Left lobe of liver (tissue), 2 donors: Measurements from ENCODE around the gene PLEKHA1. TPM values are rescaled to one million over a fixed set of nuclear protein-coding genes. Genes with fewer than 3 reads are reported as not detected.

ENCODE experiments used
- ATAC-seq: fragments of 200-7000 bp; cut with Tn5 transposase; one replicate; pipeline ENCODE4 v1.9.1; 2020; ENCODE audit warnings: mild to moderate bottlenecking, moderate library complexity
- DNase-seq: peaks from one replicate; pipeline ENCODE4 v3.0.0-alpha.2; 2020; ENCODE audit warnings: low spot score
- total RNA-seq: library from RNA; stranded (reverse); gene quantifications from one replicate; pipeline ENCODE4 v1.2.1, GENCODE V29; 2021
- donor health status: DM: no; HTN: no; CAD: no; lungs with moderate emphysema.
- donor health status: DM: no; HTN: yes; CAD: no.

Gene PLEKHA1
- total RNA-seq, 1 donor from 2014 or later: 21.1 TPM

DNA sequence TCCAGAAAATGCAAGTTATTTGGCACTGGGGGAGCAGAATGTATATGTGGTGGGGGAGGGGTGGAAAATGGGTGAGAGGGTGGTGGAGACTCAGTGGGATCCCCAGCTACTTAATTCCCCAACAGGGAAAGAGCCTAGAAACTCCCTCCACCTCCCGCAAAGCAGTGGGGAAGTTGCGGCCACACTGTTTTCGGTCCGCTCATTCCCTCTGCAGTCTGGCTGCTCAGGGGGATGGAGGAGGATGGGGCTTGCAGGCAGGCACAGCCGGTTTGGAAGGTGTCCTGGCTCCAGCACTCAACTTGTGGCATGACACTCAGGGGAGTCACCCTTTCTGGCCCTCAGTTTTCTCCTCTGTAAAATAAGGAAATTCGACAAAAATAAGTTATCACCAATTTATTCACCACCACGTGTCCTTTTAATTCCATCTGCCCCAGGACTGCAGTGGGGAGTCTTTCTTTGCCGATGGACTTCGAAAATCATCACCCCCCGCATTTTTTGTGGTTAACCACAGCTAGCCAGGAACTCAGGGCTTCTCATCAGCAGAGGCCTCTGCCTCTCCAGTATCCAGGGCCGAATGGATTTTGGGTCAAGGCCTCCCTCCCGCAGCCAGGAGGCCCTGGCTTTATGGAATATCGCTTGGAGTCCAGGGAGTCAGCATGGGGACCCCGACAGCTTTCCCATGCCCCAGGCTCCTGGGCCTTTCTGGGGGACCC, 85.2 kb downstream of the PLEKHA1 start:
- no peak for ATAC-seq
- no peak for DNase-seq

- no peak for DNase-seq
- no peak for ATAC-seq
Measured at GRCh38 chr10:122460891-122461293, 86.4 kb downstream of the PLEKHA1 start.

DNA sequence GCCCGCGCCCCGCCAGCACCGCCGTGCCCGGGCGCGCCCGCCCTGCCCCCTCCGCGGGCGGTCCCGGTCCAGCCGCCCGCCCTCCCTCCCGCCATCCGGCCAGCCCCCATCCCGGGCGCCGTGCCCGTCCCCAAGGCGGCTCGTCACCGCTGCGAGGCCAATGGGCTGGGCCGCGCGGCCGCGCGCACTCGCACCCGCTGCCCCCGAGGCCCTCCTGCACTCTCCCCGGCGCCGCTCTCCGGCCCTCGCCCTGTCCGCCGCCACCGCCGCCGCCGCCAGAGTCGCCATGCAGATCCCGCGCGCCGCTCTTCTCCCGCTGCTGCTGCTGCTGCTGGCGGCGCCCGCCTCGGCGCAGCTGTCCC, 86.8 kb downstream of the PLEKHA1 start, which contains the start of gene HTRA1:
Gene HTRA1, plus strand, starts transcription at position 187 of the 362 bp plus-strand sequence. Its CDS starts 100 bp downstream, at position 287.
- ATAC-seq (peak; percentile 80), DNase-seq (peak; percentile 89)

- ATAC-seq (peak; percentile 80), DNase-seq (peak; percentile 80)
Measured at GRCh38 chr10:122461729-122462532, 87.4 kb downstream of the PLEKHA1 start.

DNA sequence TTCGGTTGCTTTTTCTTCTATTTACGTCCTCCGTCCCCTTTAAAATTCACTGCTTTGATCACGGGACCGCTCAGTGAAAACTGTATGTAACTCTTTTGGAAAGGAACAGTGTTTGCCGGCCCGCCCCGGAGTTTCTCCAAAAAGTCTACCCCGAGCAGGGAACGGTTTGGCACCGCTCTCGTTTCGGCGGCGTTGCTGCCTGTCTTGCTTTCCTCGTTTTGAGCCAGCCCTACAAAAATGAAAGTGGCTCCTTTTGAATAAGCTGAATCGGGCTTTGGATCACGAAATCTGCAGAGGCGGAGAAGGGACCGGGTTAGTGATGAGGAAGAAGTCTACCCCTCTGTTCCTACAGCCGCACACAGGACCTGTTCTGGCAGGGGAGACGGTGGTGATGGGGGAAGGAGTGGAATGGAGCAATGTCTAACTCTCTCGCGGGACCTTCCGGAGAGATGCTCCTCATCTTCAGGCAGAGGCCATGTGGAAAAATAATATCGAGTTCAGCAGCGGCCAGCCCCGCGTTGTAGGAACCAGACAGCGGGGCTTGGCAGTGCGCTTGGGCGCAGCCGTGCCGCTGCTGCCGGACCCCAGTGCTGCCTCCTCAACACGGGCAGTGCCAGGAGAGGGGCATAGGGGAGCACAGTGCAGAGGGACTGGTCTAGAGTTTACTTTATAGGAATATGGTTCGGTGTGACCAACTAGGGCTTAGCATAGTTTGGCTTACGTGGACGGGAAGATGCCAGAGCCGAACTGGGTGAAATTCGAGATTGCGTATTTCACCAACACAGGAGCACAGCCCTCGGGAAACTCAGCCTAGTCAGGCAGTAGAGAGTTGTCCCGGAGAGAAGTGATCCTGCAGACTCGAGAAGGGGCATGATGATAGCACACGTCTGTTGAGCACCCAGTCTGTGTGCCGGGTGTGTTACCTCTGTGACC, 88.3 kb downstream of the PLEKHA1 start:
- peak; percentile 78 for DNase-seq
- ATAC-seq: peak; percentile 54

GRCh38 chr10:122463466-122464249, 89.2 kb downstream of the PLEKHA1 start:
- ATAC-seq (no peak), DNase-seq (no peak)

DNA sequence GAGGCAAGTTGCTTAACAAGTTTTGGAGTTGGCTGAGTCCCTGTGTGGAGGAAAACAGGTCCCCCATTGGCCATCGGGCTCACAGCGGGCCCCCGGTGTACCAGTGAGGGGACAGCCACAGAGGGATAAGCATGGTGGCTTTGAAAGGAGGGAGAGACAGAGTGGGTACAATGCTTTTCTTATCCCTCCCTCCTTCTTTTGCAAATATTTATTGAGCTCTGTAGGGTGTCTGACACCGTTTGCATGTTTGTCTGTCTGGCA, 89.7 kb downstream of the PLEKHA1 start:
- ATAC-seq: no peak
- DNase-seq: no peak

GRCh38 chr10:122464586-122464985, 90.1 kb downstream of the PLEKHA1 start:
- ATAC-seq: no peak
- no peak for DNase-seq

DNA sequence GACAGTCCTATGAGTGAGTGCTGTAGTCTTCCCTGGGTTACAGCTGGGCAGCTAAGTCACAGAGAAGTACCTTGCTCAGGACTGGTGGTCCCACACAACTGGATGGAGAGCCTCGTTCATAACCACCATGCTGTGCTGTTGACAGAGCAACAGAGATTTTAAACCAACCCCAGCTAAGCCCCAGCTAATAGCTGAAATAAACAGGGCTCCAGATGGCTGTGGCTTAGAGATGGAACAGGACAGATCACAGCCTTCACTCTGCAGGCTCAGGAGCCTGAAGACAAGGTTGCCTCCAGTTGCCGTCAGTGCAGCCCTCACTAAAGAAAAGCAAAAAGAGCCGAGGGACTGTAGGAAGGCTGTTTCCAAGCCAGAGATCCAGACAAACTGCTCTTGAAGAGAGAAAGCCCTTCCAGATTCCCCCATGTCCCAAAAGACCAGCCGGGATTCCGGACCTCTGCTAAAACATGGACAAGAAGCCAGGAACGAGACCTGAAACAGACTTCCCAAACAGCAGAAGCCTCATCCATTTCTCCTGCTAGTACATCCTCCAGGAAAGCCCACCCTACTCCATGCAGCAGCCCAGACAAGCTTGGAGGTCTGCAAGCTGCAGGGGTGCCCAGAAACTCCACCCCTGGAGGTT, 91.0 kb downstream of the PLEKHA1 start:
- ATAC-seq: no peak

GRCh38 chr10:122466951-122467381, 92.5 kb downstream of the PLEKHA1 start:
- DNase-seq (peak; percentile 14), ATAC-seq (no peak)

More for the DNA sequence above, 91.0 kb downstream of the PLEKHA1 start:
- DNase-seq: no peak

- ATAC-seq (no peak), DNase-seq (no peak)
Measured at GRCh38 chr10:122467701-122468100, 93.2 kb downstream of the PLEKHA1 start.

DNA sequence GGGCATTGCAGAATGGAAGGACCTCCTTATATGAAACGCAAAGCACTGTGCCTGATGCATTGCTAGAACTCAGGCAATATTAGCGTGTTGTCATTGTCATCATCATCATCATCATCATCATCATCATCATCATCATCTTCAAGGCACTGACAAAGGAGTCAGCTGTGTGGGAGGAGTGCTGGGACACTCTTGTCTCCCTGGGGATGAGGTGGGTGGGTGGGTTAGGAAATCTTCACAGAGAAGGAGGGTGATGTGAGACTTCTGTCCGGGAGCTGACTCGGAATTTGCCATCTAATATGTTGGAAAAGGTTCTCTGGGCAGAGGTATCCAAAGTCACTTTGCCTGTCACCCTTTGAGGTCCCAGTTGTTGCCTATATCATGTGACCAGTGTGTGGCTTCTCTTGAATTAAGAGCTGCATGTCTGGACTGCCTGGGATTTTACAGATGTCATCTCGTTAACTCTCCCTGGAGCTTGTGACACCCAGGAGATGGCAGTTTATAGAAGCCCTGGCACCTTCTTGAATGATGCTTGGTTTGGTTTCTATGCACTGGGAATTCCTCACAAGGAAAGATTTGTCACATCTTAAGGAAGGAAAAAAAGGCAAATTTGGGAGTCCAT, 93.9 kb downstream of the PLEKHA1 start:
- ATAC-seq: no peak
- no peak for DNase-seq

- ATAC-seq: no peak
- DNase-seq: peak; percentile 18
Measured at GRCh38 chr10:122468926-122469781, 94.6 kb downstream of the PLEKHA1 start.

DNA sequence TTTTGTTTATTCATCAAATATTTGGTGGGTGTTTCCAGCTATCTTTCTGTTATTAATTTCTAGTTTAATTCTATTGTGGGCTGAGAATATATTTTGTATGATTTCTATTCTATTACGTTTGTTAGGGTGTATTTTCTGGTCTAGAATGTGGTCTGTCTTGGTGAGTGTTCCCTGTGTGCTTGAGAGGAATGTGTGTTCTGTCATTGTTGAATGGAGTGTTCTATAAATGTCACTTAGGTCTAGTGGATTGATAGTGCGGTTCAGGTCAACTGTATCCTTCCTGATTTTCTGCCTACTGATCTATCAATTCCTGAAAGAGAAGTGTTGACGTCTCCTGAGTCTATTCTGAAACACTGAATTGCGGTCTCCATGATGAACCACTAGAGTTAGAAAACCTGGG, 95.3 kb downstream of the PLEKHA1 start:
- ATAC-seq (no peak), DNase-seq (no peak)

- no peak for ATAC-seq
- no peak for DNase-seq
Measured at GRCh38 chr10:122471531-122472177, 97.1 kb downstream of the PLEKHA1 start.

DNA sequence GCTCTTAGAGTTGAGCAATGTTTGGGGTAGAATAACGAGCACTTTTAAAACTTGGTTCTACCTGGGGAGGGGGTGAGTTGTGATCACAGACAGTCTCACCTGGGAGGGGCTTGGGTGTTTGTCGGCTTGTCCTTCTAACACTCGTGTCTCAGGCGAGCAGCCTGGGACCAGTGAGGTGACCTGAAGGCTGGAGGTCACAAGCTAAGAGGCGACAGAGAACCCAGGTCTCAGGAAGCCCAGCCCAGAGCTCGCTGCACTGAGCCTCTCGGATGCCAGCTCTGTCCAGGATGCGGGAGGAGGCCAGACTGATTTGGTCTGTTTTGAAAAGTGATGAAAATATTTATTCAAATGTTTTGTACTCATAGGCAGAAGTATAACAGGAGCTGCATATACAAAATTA, 98.6 kb downstream of the PLEKHA1 start:
- ATAC-seq: no peak
- DNase-seq: peak; percentile 22

- DNase-seq (peak; percentile 45), ATAC-seq (peak; percentile 52)
Measured at GRCh38 chr10:122474131-122474818, 99.8 kb downstream of the PLEKHA1 start.
